Measurements from ENCODE around the gene C9orf153.
"Not testable (repeated sequence)": the region's sequence is repeated elsewhere in the genome, so short reads cannot be mapped to it uniquely, and the experiment has no call there.

The C9orf153 gene

DNA sequence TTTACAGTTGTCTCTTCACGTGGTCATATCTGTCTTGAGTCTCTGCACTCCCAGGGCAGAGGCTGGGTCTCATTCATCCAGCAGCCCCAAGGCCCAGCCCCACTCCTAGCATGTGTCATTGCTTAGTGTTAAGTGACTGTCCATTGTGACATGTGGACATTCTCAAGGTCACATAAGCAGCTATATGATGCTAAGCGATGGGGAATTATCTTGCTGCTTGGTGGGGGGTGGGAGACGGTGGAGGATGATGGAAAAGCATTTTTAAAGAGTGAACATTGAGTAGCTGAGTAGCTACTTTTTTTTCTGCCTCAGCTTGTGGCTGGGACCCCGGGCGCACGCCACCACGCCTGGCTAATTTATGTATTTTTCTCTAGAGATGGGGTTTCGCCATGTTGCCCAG is at the start of gene C9orf153:
C9orf153 (minus strand) TSS at position 101 of the 400 bp plus-strand sequence. CDS start 30,054 bp downstream, outside the sequence.
- no peak for DNase-seq (ENCODE audit: low spot score)

DNA sequence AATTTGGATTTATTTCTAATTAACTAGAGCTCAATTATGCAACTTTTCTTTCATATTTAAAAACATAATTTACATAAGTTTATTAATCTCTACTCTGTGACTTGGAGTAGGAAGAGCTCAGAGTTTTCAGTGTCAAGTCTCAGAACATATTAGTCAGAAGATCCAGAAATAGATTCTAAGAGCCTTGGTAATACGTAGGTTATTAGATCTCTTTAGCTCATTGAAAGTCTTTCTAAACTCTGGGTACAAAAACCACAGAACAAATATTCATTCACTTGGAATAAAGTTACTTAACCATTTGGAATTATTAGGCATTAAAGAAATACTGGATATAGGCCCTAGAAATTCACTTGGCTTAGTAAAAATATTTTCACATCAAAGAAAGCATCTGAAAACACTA is 49.2 kb upstream of the C9orf153 start:
- no peak for DNase-seq (ENCODE audit: low spot score)

DNA sequence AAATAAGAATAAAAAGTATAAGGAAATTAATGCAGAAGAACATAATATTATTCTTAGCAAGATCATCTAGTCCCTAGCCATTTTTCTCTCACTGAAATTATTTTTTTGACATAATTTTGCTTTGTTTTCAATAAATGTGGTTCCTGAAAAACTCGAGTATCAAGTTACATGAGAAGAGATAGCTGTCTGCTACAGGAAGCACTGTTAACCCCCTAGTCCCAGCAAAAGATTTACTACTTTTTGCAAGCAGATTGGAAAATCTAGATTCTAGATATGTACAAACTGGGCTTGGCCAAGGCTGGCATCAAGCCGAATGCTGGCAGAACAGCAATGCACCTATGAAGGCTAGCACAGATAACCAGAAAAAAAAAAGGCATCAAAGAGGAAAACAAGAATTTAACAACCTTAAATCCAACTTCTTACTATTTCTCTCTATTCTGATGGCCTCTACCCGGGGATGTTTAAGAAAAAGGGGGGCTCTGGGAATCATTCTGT is 44.8 kb upstream of the C9orf153 start:
- DNase-seq (ENCODE audit: low spot score), result no peak

DNA sequence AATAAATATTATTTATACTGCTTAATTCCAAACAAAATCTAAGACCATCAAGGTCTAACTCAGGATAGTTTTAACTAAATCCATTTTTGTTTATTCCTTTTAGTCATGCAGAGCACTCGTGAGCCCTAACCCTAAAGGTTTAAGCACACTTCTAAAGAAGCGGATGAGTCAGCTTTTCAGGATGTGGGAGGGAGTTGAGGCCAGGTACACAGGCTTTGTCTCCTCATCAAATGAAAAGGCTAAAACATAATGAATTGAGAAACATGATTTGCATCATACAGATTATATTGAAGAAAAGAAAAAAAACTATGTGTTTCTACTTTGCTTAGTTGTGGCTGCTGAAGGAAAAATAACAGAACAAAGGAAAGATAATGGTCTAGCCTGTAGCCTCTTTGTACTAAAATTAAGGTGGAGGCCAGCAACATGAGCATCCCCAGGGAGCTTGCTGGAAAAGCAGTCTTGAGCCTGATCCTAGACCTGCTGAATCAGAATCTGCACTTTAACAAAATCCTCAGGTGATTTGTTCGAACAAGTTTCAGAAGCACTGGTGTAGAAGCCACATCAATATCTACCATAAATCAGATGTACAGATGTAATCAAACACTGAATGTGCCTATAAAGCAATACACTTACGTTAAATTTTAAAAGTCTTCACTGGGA is 44.0 kb upstream of the C9orf153 start:
- no peak for DNase-seq (ENCODE audit: low spot score)

DNA sequence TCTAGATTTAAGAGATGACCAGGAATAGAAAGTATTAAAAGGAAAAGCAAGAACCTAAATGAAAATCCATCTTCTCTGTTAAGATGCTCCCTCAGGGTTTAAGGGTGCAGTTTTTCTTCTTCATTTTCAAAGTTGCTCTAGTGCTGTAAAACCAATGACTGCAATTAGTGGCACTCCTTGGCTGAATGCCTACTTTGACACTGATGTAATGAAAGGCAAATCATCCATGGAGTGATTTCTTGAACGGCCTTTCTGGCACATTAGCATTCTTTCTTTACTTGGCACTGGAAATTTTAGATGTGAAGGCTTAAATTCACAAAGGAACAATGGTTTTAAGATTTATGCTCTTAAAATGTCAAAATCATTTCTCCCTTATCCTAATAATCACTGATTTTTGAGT is 42.2 kb upstream of the C9orf153 start:
- DNase-seq (ENCODE audit: low spot score), result no peak

DNA sequence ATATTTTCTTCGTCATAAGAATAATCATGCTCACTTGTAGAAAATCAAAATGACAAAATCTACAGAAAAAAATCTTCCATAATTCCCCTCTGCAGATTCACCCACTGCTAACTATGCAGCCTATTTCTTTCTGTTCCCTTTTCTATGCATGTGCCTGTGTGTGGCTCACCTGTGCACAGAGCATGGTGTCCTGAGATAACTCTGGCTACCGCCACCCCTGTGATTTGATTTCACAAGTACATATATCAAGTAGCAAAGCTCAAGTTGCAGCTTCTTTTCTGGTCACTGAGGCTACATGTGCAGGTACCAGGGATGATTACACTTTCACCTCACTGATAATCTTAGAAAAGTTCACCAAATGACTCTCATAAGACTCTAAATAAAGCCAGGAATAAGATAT is 41.2 kb upstream of the C9orf153 start:
- no peak for DNase-seq (ENCODE audit: low spot score)

DNA sequence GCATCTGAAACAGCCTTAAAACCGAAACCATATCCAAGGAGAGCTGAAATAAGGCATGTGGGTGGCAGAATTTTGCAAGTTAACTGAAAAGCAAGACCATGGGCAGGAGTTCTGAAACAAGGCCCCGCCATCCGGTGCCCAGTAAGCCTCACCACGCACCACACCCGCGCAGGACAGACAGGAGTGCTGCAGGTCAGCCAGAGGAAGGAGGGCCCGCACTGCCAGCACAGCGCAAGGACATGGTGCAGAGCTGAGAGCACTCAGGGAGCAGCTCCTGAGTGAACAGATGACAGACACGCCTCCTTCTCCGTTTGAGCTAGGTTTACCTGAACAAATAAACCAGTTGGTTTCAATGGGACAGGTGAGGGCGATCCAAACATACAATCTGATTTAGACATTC is 39.4 kb upstream of the C9orf153 start:
- DNase-seq (ENCODE audit: low spot score), result no peak

DNA sequence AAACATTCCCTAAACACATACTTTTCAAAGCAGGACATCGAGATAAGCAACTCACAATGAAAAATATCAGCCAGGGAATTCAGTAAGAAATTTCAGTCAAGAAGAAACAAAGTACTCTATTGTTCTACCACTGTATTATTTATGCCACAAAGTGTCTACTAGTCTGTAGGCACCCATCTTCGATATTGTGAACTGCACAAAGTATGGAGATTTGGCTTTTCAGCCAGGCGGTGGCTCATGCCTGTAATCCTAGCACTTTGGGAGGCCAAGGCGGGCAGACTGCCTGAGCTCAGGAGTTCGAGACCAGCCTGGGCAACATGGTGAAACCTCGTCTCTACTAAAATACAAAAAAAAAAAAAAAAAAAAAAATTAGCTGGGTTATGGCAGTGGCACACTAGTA is 30.9 kb upstream of the C9orf153 start:
- not testable (repeated sequence) for DNase-seq (ENCODE audit: low spot score)

DNA sequence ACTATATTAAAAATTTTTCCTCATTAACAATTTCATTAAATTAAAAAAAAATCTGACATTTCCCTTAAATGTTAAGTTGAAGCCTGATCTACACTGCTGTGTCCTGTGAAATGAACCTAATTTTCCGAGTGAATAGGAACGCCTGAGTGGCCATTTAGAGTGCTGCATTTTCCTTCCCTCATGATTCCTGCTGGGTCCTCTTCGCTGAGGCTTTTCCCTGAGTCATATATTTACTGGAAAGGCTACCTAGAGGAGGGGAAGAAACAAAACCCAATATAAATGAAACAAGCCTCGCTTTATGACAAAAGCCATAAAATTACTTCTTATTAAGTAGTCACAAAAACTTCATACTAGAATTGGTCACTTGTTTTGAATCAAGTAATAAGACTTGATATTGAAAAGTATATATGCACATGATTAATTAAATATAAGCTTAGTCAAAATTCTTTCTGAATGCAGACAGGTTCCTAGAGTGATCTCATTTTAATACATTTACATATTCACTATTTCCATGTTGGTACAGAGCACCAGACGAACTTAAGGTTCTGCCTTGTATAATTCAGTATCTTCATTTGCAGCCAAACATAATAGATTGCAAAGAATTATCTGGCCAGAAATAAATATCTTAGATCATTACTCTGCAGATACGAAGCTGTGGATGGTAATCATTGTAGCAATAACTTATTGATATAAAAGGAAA is 29.2 kb upstream of the C9orf153 start:
- no peak for DNase-seq (ENCODE audit: low spot score)

DNA sequence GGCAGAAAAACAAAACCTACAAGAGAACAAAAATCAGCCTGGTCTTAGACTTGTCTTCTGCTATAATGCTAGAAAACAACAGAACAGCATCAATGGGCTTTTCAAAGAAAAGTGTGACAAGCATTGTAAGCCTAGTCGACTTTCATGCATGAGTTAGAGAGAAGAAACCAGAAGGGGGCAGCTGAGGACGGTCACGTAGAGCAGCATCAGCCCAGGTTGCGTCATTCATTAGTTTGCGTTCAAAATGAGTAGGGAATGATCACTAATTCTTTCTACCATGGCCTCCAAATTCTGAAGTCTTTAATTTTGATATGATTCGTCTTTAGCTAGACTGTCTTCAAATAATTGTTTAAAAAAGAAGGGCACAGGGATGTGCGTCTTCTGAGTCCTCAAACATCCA is 27.6 kb upstream of the C9orf153 start:
- peak; percentile 42 for DNase-seq (ENCODE audit: low spot score)

DNA sequence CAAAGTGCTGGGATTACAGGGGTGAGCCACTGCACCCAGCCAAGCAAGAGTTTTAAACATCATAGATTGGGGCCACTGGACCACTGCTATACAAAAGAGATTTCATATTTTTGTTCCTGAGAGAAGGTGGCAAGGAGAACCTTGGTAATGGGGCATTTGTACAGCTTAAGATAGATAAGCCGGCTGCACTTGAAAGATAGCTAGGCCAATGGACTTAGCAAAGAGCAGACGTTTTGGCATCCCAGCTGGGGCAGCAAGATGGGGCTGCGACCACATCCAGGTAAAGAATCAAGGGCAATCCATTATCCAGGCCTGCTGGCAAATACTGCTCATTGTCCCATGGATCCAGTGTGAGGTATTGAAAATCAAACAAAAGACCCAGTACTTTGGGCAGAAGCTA is 26.8 kb upstream of the C9orf153 start:
- DNase-seq (ENCODE audit: low spot score), result no peak

DNA sequence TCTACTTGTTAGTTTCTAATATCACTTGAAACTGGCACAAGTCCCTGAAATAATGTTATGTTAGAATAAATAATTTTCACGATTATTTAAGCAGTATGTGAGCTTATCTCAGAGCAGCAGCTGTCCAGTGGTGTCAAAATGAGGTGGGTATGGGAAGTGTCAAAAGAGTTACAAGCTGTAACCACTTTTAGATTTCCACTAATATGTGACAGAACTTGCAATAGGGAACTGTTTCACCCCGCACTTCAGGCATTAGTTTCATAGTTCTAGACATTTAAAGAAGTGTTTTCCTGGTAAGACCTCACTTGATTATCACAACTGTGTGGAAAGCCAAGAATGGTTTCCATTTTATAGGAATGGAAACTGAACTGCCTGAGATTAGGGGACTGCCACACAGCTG is 25.8 kb upstream of the C9orf153 start:
- no peak for DNase-seq (ENCODE audit: low spot score)

DNA sequence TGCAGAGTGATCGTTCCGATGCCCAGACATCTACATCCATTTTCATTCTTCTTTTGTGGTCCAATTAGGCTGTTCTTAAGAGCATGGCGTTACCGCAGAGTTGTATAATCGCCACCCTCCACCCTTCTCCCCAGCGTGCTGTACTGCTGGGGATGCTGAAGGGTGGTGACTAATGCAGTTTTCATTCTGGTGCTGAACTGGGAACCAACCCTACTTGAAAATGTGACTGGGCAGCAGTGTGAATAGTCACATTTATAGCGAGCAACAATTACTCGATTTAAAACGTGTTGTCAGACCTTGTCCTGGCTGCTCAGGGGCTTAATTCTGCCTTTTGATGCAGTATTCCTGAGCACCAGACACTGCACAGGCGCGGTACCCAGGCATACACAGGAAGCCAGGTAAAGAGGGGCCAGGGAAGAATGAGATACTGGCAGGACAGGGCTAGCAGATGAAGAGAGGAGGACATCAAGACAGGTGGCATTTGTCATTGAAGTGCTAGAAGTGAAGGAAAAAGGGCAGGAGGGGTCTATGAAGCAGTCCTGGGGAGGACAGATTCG is 23.6 kb upstream of the C9orf153 start:
- DNase-seq (ENCODE audit: low spot score), result peak; percentile 90

DNA sequence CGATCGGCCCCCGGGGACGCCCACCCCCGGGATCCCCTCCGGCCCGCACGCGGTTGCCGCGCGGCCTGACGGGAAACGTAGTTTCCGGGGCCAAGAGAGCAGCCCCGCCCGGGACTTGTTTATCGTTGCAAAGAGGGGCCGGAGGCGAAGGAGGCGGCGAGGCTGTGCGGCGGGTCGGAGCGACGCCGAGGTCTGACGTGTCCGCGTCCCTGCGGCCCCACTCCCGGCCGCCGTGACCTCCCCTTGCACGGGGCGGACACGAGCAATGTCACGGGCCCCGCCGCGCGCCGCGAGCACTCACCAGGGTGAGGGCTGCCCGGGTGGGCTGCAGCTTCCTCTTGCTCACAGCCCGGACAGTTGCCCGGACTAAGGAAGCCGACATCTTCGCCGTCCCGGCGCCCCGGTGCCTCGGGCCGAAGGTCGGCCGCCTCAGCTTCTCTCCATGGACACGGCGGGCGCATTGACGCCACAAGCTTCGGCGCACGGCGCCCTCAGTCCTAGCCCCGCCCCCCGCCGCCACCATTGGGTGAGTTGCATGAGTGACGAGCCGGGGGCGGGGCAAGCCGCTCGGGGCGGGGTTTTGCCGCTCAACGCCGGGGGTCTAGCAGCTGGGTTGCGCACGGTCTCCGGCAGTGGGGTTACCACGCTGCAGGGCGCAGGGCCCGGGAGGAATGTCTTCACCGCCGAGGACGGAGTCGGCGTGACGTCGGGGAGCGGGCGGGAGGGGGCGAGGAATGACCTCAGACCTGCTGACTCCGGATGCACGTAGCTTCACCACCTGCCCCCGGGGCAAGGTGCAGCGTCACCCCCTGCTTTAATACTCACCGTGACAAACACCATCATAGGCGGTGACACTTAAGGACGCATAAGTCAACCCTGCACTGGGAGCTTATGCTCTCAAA is 22.9 kb upstream of the C9orf153 start, which contains the start of gene ISCA1:
ISCA1 (minus strand) TSS at position 462 of the 902 bp plus-strand sequence; CDS start at position 382, 80 bp downstream.
- DNase-seq (ENCODE audit: low spot score), result peak; percentile 96

DNA sequence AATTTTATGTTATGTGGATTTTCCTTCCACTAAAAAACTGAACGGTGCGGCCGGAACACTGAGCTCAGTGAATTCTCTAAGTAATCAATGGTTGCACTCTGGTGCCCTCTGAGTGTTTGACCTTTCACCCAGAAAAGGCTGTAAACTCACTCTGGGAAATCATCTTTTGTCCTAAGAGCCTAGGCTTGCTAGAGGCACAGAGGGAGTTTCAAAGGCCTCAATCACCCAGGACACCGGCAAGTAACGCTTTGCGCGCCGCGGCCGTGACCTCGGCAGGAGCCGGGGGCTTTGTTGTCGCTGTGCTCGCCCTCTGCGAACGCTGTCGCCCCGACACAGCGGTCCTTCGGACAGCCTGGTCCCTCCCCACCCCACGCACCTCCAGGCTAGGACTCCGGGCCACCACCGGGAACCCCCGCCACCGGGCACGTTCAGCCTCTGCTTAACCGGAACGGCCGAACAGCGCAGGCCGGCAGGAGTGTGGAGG is 22.2 kb upstream of the C9orf153 start:
- DNase-seq (ENCODE audit: low spot score), result peak; percentile 63

DNA sequence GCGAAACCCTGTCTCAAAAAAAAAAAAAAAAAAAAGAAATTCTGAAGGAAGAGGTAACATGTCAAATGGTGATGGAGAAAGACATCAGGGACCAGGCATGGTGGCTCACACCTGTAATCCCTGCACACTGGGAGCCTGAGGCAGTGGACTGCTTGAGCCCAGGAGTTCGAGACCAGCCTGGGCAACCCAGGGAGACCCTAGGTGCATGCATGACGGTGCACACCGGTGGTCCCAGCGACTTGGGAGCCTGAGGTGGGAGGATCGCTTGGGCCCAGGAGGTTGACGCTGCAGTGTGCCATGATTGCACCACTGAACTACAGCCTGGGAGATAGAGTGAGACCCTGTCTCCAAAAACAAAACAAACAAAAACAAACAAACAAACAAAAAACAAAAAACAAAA is 21.1 kb upstream of the C9orf153 start:
- DNase-seq (ENCODE audit: low spot score), result no peak

DNA sequence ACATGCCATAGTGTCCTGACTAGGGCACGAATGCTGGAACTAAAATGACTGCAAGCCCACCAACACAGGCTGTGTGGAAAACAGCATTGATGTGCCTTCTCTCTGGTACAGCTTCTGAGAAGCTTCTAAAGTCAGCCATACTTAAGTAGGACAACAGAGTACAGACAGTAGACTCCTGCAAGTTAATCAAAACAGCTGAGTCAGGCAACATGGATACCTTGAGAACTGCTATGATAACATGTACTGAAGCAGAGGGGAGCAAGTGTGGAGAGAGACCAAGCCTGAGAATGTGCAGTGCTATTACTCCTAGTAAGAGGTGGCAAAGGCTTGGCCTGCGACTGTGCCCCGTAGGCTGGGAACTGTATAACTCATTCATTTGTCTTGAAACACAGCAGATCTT is 20.4 kb upstream of the C9orf153 start:
- DNase-seq (ENCODE audit: low spot score), result peak; percentile 18

DNA sequence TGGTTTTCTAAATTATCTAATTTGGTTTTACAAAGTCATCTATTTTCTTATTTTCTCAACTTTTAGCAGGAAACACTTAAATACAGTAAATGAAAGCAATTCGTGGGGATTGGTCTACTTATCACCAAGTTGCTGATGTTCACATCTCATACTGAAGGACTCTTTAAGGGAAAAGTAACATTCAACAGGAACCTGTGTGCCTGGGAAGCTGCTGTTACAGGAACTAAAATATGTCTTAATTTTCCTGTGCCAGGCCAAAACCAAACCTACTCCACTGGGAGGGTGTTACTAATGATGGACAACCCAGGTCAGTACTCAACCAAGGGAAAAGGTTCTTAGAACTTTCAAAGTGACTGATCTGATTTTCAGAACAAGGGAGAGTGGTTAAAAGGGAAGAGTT is 17.6 kb upstream of the C9orf153 start:
- no peak for DNase-seq (ENCODE audit: low spot score)

DNA sequence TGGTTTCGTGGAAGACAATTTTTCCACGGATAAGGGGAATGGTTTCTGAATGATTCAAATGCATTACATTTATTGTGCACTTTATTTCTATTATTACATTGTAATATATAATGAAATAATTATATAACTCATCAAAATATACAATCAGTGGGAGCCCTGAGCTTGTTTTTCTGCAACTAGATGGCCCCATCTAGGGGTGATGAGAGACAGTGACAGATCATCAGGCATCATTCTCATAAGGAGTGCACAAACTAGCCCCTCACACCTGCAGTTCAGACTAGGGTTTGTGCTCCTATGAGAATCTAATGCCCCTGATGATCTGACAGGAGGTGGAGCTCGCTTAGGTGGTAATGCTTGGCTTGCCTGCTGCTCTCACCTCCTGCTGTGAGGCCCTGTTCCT is 16.5 kb upstream of the C9orf153 start:
- DNase-seq (ENCODE audit: low spot score), result peak; percentile 41

DNA sequence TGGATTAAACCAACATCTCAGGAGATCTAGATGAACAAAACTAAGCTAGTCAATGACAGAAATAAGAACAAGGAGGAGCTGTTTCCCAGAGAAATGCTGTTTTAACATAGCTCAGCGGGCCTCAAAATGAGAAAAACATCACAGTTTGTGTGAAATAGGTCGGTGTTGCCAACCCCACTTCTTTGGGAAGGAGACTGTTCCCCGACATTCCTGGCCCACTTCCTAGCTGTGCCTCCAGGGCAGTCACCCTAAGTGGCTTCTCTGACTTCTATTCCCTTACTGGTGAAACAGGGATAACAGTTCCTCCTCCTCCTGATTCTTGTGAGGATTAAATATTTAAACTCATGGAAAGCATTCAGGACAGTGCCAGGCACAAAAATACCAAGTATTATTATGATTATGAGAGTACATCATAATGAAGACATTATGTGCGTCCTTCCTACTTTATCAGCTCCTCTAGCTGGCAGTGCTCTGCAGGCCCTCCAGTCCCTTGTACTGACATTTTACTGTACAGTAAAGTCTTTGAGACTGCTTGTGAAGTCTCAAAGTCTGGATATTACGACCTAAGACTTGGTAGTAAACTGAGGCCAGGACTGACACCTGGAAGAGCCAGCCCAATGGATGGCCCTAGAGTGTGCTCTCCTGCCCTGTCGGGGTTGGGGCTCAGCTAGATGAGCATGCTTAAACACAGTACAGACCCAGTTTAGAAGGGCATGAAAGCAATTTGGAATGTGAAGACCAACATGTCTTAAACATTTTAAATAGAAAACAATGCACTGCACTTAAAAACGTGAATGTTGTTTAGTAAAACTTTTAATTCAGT is 15.6 kb upstream of the C9orf153 start:
- no peak for DNase-seq (ENCODE audit: low spot score)

DNA sequence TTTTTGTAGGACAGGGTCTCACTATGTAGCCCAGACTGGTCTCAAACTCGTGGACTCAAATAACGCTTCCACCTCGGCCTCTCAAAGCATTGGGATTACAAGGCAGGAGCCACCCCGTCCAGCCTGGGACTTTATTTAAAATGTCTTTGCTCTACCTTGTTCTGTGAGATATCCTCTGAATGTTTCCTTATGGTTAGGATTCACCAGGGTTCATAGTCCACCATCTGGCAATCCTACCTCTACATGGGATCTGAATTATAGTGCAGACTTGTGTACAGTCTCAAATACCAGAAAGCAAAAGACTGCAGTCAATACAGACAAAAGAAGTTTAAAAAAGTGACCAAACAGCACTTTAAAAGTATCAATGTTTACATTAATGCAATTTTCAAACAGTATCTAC is 12.8 kb upstream of the C9orf153 start:
- DNase-seq (ENCODE audit: low spot score), result no peak
